HCT116 (cell line): ENCODE data around the gene NUMB. TPM values are rescaled to one million over a fixed set of nuclear protein-coding genes. Genes with fewer than 3 reads are reported as not detected.

Experiments used
- ATAC-seq: fragments of 200-7000 bp; cut with Tn5 transposase; 2 replicates; pipeline ENCODE4 v1.9.1; 2020; ENCODE audit warnings: mild to moderate bottlenecking, moderate library complexity
- BruUV-seq: library from RNA; stranded (reverse); fragments of 400-500 nt; replicated peaks from 2 replicates; lab custom pipeline; 2021; lab: Mats Ljungman, UMichigan
- CTCF ChIA-PET: fragments of 300-600 bp; sonication (Branson Sonifier 250); formaldehyde crosslinking; loops from one replicate; lab custom pipeline; 2021; ENCODE audit warnings: antibody characterized with exemption; lab: Charles Lee
- POLR2A ChIA-PET: fragments of 300-600, 350-600 bp; sonication (Branson Sonifier 250); formaldehyde crosslinking; loops from one replicate; lab custom pipeline; 2021; ENCODE audit warnings: antibody characterized with exemption; lab: Charles Lee
- RAD21 ChIA-PET, 2 experiments: fragments of 300-600 bp; sonication (Branson Sonifier 250); formaldehyde crosslinking; loops; one replicate each; lab custom pipeline; 2023; ENCODE audit warnings: low total read pairs in 2 of 2; ENCODE audit not compliant: uncharacterized antibody in 2 of 2, unreplicated experiment in 2 of 2, low non-redundant PET in 1 of 2; lab: Charles Lee
- DNase-seq: peaks from one replicate; pipeline ENCODE4 v3.0.0-alpha.2; 2010; ENCODE audit warnings: low read depth, low spot score
- H2AFZ ChIP-seq: fragments of 200-600 bp; shearing (Covaris generic), sonication (generic); 2 replicates; pipeline ENCODE4 v1.6.1; 2017; ENCODE audit warnings: low read depth, mixed run types, mixed read lengths, antibody characterized with exemption, low read length; ENCODE audit not compliant: poor library complexity, severe bottlenecking
- H3K27ac ChIP-seq: 2 replicates; pipeline ENCODE4 v1.5.1; 2012; ENCODE audit warnings: low read depth, low read length
- H3K27me3 ChIP-seq: fragments of 200-600 bp; sonication (generic); 2 replicates; pipeline ENCODE4 v1.6.1; 2016; ENCODE audit warnings: mixed run types, low read length, mixed read lengths; ENCODE audit not compliant: insufficient read depth
- H3K36me3 ChIP-seq, 2 experiments: fragments of 200-500 bp in 1 of 2; fragments of 200-600 bp in 1 of 2; sonication (Bioruptor generic) in 1 of 2; sonication (generic) in 1 of 2; 2 replicates each; pipeline versions ENCODE4 v1.5.1 to v1.6.1; 2014 to 2016; ENCODE audit warnings: low read length in 2 of 2, inconsistent platforms in 1 of 2, mixed read lengths in 1 of 2, mixed run types in 1 of 2; ENCODE audit not compliant: insufficient read depth in 2 of 2, control insufficient read depth in 1 of 2
- H3K4me1 ChIP-seq, 2 experiments: fragments of 200-600 bp in 1 of 2; sonication (generic) in 1 of 2; 2 replicates each; pipeline versions ENCODE4 v1.5.1 to v1.6.1; 2012 to 2017; ENCODE audit warnings: low read length in 2 of 2, inconsistent platforms in 1 of 2, mild to moderate bottlenecking in 1 of 2, mixed read lengths in 1 of 2, mixed run types in 1 of 2, moderate library complexity in 1 of 2; ENCODE audit not compliant: insufficient read depth in 2 of 2, control insufficient read depth in 1 of 2
- H3K4me2 ChIP-seq: fragments of 200-600 bp; sonication (generic); 2 replicates; pipeline ENCODE4 v1.6.1; 2017; ENCODE audit warnings: mixed run types, low read length, mixed read lengths
- H3K4me3 ChIP-seq, 2 experiments: fragments of 200-600 bp in 1 of 2; sonication (generic) in 1 of 2; replicated peaks in 1 of 2; 2 replicates each; pipeline ENCODE4 v1.5.1; 2011 to 2016; ENCODE audit warnings: low read length in 2 of 2, control low read depth in 1 of 2, low read depth in 1 of 2, mild to moderate bottlenecking in 1 of 2, mixed read lengths in 1 of 2, mixed run types in 1 of 2
- H3K79me2 ChIP-seq: fragments of 200-600 bp; sonication (generic); 2 replicates; pipeline ENCODE4 v1.6.1; 2017; ENCODE audit warnings: mild to moderate bottlenecking, mixed run types, low read length, moderate library complexity, mixed read lengths; ENCODE audit not compliant: insufficient read depth
- H3K9ac ChIP-seq: fragments of 200-600 bp; sonication (generic); 2 replicates; pipeline ENCODE4 v1.6.1; 2016; ENCODE audit warnings: low read length, mixed read lengths
- H3K9me2 ChIP-seq: fragments of 200-600 bp; sonication (generic), shearing (Covaris generic); 2 replicates; pipeline ENCODE4 v1.6.1; 2017; ENCODE audit warnings: mixed run types, mild to moderate bottlenecking, moderate library complexity; ENCODE audit not compliant: insufficient read depth
- H3K9me3 ChIP-seq, 2 experiments: fragments of 200-500 bp in 1 of 2; fragments of 200-600 bp in 1 of 2; sonication (Bioruptor generic) in 1 of 2; sonication (generic) in 1 of 2; 2 replicates each; pipeline ENCODE4 v1.6.1; 2014 to 2017; ENCODE audit warnings: low read length in 2 of 2, mixed read lengths in 2 of 2, inconsistent platforms in 1 of 2, low read depth in 1 of 2, mild to moderate bottlenecking in 1 of 2, mixed run types in 1 of 2, moderate library complexity in 1 of 2; ENCODE audit not compliant: control insufficient read depth in 1 of 2, insufficient read depth in 1 of 2
- H4K20me1 ChIP-seq: fragments of 200-600 bp; sonication (generic), shearing (Covaris generic); 2 replicates; pipeline ENCODE4 v1.6.1; 2017; ENCODE audit warnings: mixed run types, mild to moderate bottlenecking, moderate library complexity; ENCODE audit not compliant: insufficient read depth
- ELF1 ChIP-seq: IDR thresholded peaks from 2 replicates; pipeline ENCODE4 v1.6.1; 2012; ENCODE audit warnings: low read depth, borderline replicate concordance
- EZH2phosphoT487 ChIP-seq: fragments of 200-600 bp; IDR thresholded peaks from 2 replicates; pipeline ENCODE4 v1.6.1; 2018; ENCODE audit warnings: antibody characterized with exemption, borderline replicate concordance
- FOSL1 ChIP-seq: IDR thresholded peaks from 2 replicates; pipeline ENCODE4 v1.6.1; 2012; ENCODE audit warnings: low read depth
- JUND ChIP-seq: IDR thresholded peaks from 2 replicates; pipeline ENCODE4 v1.6.1; 2012
- POLR2A ChIP-seq: IDR thresholded peaks from 2 replicates; pipeline ENCODE4 v1.7.0; 2011; ENCODE audit warnings: borderline replicate concordance; ENCODE audit not compliant: insufficient read depth, insufficient read length; ENCODE audit errors: extremely low read depth
- POLR2AphosphoS5 ChIP-seq: IDR thresholded peaks from 2 replicates; pipeline ENCODE4 v1.6.1; 2011; ENCODE audit warnings: mild to moderate bottlenecking, low read depth, low read length, moderate library complexity
- RAD21 ChIP-seq: IDR thresholded peaks from 2 replicates; pipeline ENCODE4 v1.6.1; 2012; ENCODE audit warnings: low read depth, mild to moderate bottlenecking
- SIN3A ChIP-seq: IDR thresholded peaks from 2 replicates; pipeline ENCODE4 v1.6.1; 2012; ENCODE audit warnings: low read depth
- YY1 ChIP-seq: IDR thresholded peaks from 2 replicates; pipeline ENCODE4 v1.6.1; 2011; ENCODE audit warnings: low read length, low read depth, moderate library complexity, mild to moderate bottlenecking; ENCODE audit not compliant: insufficient replicate concordance; ENCODE audit errors: extremely low read depth
- ZNF274 ChIP-seq: fragments of 200-500 bp; sonication (Bioruptor generic); IDR thresholded peaks from 2 replicates; pipeline ENCODE4 v1.6.1; 2014; ENCODE audit warnings: mild to moderate bottlenecking, low read depth, low read length, inconsistent platforms
- intact Hi-C: fragments of 100-400 bp; cut with micrococcal nuclease; formaldehyde crosslinking; loops from 2 replicates; pipeline ENCODE4 v1.10.0; 2022
- total RNA-seq: library from RNA; stranded (reverse); gene quantifications from one replicate; pipeline ENCODE4 v1.2.1, GENCODE V29; 2021; ENCODE audit not compliant: unreplicated experiment
- TF ChIP-seq, protein P1 (sequence below): IDR thresholded peaks from 2 replicates; pipeline ENCODE4 v1.6.1; 2012
- TF ChIP-seq, protein P2 (sequence below): IDR thresholded peaks from 2 replicates; pipeline ENCODE4 v1.6.1; 2012
- TF ChIP-seq, protein P3 (sequence below): IDR thresholded peaks from 2 replicates; pipeline ENCODE4 v1.6.1; 2011; ENCODE audit warnings: mild to moderate bottlenecking, low read length, moderate library complexity; ENCODE audit not compliant: insufficient replicate concordance; ENCODE audit errors: extremely low read depth
- TF ChIP-seq, protein P4 (sequence below), 3 experiments: fragments of 200-600 bp in 1 of 3; sonication (generic) in 1 of 3; IDR thresholded peaks in 2 of 3; conservative IDR thresholded peaks in 1 of 3; 2 replicates each; pipeline ENCODE4 v1.5.1; 2012 to 2017; ENCODE audit warnings: low read depth in 2 of 3, low read length in 2 of 3, antibody characterized with exemption in 1 of 3, borderline replicate concordance in 1 of 3, control low read depth in 1 of 3, mild to moderate bottlenecking in 1 of 3, mixed read lengths in 1 of 3, mixed run types in 1 of 3, moderate library complexity in 1 of 3; ENCODE audit not compliant: insufficient read depth in 1 of 3

Gene NUMB
- total RNA-seq, 1 experiment from 2014 or later: 43.0 TPM

DNA sequence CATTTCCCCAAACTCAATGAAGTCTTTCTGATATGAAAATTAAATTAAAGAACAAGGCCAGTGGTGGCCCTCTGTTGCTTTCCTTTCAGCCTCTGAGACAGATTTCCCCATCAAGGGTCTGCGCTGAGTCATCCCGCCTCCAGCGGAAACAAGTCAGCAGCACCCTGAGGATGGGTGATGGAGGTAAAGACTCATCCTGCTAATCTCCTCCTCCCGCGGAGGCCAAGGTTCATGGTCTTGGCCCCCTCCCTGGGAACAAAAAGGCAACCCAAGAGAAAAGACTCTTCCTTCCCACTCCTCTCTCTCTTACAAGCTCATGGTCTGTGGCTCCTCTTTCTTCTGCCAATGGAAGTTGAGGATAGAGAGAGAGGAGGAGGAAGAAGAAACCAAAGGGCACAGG lies 9.0 kb upstream of the NUMB start:
- H3K36me3 ChIP-seq: no peaks in the 10 kb centered on the region
- H3K4me1 ChIP-seq: peaks cover 0 to under 1% of the 10 kb centered on the region in 2 experiments; a peak in 1 of 4 replicates
- CTCF ChIA-PET: interaction anchor here (1.5 kb wide), 1 partner anchor 172 kb away, joined by 3 read pairs; no protein-coding TSS in a partner anchor
- TF ChIP-seq SIN3A (no peak), POLR2A (no peak), JUND (no peak), ELF1 (no peak), ZNF274 (no peak), POLR2AphosphoS5 (no peak), YY1 (no peak), RAD21 (no peak), EZH2phosphoT487 (no peak), FOSL1 (no peak)
- TF ChIP-seq, protein P1, sequence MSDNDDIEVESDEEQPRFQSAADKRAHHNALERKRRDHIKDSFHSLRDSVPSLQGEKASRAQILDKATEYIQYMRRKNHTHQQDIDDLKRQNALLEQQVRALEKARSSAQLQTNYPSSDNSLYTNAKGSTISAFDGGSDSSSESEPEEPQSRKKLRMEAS: no peak
- TF ChIP-seq, protein P2, sequence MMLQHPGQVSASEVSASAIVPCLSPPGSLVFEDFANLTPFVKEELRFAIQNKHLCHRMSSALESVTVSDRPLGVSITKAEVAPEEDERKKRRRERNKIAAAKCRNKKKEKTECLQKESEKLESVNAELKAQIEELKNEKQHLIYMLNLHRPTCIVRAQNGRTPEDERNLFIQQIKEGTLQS: no peak
- TF ChIP-seq, protein P3, sequence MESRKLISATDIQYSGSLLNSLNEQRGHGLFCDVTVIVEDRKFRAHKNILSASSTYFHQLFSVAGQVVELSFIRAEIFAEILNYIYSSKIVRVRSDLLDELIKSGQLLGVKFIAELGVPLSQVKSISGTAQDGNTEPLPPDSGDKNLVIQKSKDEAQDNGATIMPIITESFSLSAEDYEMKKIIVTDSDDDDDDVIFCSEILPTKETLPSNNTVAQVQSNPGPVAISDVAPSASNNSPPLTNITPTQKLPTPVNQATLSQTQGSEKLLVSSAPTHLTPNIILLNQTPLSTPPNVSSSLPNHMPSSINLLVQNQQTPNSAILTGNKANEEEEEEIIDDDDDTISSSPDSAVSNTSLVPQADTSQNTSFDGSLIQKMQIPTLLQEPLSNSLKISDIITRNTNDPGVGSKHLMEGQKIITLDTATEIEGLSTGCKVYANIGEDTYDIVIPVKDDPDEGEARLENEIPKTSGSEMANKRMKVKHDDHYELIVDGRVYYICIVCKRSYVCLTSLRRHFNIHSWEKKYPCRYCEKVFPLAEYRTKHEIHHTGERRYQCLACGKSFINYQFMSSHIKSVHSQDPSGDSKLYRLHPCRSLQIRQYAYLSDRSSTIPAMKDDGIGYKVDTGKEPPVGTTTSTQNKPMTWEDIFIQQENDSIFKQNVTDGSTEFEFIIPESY: no peak
- TF ChIP-seq, protein P4, sequence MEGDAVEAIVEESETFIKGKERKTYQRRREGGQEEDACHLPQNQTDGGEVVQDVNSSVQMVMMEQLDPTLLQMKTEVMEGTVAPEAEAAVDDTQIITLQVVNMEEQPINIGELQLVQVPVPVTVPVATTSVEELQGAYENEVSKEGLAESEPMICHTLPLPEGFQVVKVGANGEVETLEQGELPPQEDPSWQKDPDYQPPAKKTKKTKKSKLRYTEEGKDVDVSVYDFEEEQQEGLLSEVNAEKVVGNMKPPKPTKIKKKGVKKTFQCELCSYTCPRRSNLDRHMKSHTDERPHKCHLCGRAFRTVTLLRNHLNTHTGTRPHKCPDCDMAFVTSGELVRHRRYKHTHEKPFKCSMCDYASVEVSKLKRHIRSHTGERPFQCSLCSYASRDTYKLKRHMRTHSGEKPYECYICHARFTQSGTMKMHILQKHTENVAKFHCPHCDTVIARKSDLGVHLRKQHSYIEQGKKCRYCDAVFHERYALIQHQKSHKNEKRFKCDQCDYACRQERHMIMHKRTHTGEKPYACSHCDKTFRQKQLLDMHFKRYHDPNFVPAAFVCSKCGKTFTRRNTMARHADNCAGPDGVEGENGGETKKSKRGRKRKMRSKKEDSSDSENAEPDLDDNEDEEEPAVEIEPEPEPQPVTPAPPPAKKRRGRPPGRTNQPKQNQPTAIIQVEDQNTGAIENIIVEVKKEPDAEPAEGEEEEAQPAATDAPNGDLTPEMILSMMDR (IDR thresholded peaks at IDR 0.05 in 2 of 3, conservative IDR thresholded peaks at IDR 0.05 in 1 of 3; ENCODE audit: borderline replicate concordance in 1 of 3, insufficient read depth in 1 of 3, low read depth in 2 of 3, low read length in 2 of 3): no peak
- no peaks in the 10 kb centered on the region for H3K9me3 ChIP-seq
- H3K27me3 ChIP-seq: no peaks in the 10 kb centered on the region
- H3K9ac ChIP-seq: no peak overlapping the region
- DNase-seq (no peak), ATAC-seq (no peak)
- H3K9me2 ChIP-seq: no peaks in the 10 kb centered on the region
- POLR2A ChIA-PET: interaction anchor here (1.4 kb wide), 1 partner anchor 9 kb away, joined by 8 read pairs; the partner anchor contains the start of gene NUMB
- RAD21 ChIA-PET: no interaction called here
- intact Hi-C loops: no loop called here
- BruUV-seq: no TSS peak
- H3K4me2 ChIP-seq: no peak overlapping the region
- no peak overlapping the region for H2AFZ ChIP-seq
- no peak overlapping the region for H3K27ac ChIP-seq
- no peaks in the 10 kb centered on the region for H4K20me1 ChIP-seq
- no peak overlapping the region for H3K4me3 ChIP-seq
- no peaks in the 10 kb centered on the region for H3K79me2 ChIP-seq
